Keratinocyte (primary cell): Measurements from ENCODE around the gene PID1. TPM values are rescaled to one million over a fixed set of nuclear protein-coding genes. Genes with fewer than 3 reads are reported as not detected.

Experiments used
- DNase-seq: peaks from one replicate; pipeline ENCODE4 v3.0.0-alpha.2; 2011; ENCODE audit warnings: low read depth, missing footprints, low spot score
- FAIRE-seq: peaks from 2 replicates; lab custom pipeline; 2011; peaks lifted over from hg19 to GRCh38; lab: Jason Lieb, UNC
- H2AFZ ChIP-seq: 2 replicates; pipeline ENCODE4 v1.6.0; 2012; ENCODE audit warnings: low read length, control low read depth, inconsistent platforms; ENCODE audit not compliant: control insufficient read depth
- H3K27ac ChIP-seq: 2 replicates; pipeline ENCODE4 v1.5.1; 2011; ENCODE audit warnings: low read length; ENCODE audit not compliant: control insufficient read depth, insufficient read depth
- H3K27me3 ChIP-seq: 3 replicates; pipeline ENCODE4 v1.6.0; 2011; ENCODE audit warnings: low read length; ENCODE audit not compliant: control insufficient read depth, insufficient read depth; ENCODE audit errors: extremely low read depth
- H3K36me3 ChIP-seq, 2 experiments: 2 replicates in 1 of 2; 3 replicates in 1 of 2; pipeline ENCODE4 v1.5.1; 2011; ENCODE audit warnings: low read length in 2 of 2, mild to moderate bottlenecking in 1 of 2; ENCODE audit not compliant: control insufficient read depth in 2 of 2, insufficient read depth in 2 of 2; ENCODE audit errors: extremely low read depth in 1 of 2
- H3K4me1 ChIP-seq: 3 replicates; pipeline ENCODE4 v1.5.1; 2011; ENCODE audit warnings: low read length; ENCODE audit not compliant: control insufficient read depth, insufficient read depth; ENCODE audit errors: extremely low read depth
- H3K4me2 ChIP-seq: 3 replicates; pipeline ENCODE4 v1.6.0; 2011; ENCODE audit warnings: low read depth, low read length; ENCODE audit not compliant: control insufficient read depth, insufficient read depth; ENCODE audit errors: extremely low read depth
- H3K4me3 ChIP-seq, 3 experiments: fragments of 200-600 bp in 1 of 3; sonication (generic) in 1 of 3; 2 replicates in 2 of 3; 3 replicates in 1 of 3; pipeline ENCODE4 v1.5.1; 2011 to 2016; ENCODE audit warnings: low read length in 3 of 3, mild to moderate bottlenecking in 3 of 3, control low read depth in 2 of 3, inconsistent platforms in 1 of 3, low read depth in 1 of 3, mixed read lengths in 1 of 3, mixed run types in 1 of 3, moderate library complexity in 1 of 3; ENCODE audit not compliant: control insufficient read depth in 2 of 3, insufficient read depth in 2 of 3; ENCODE audit errors: extremely low read depth in 1 of 3
- H3K79me2 ChIP-seq: 2 replicates; pipeline ENCODE4 v1.6.0; 2012; ENCODE audit warnings: low read length; ENCODE audit not compliant: control insufficient read depth, insufficient read depth
- H3K9ac ChIP-seq: 3 replicates; pipeline ENCODE4 v1.6.0; 2011; ENCODE audit warnings: low read length; ENCODE audit not compliant: control insufficient read depth, insufficient read depth; ENCODE audit errors: extremely low read depth
- H3K9me1 ChIP-seq: 3 replicates; pipeline ENCODE4 v1.6.0; 2011; ENCODE audit warnings: low read length; ENCODE audit not compliant: control insufficient read depth, insufficient read depth; ENCODE audit errors: extremely low read depth
- H3K9me3 ChIP-seq: 2 replicates; pipeline ENCODE4 v1.5.1; 2012; ENCODE audit warnings: low read depth, low read length; ENCODE audit not compliant: control insufficient read depth
- H4K20me1 ChIP-seq: 3 replicates; pipeline ENCODE4 v1.6.0; 2011; ENCODE audit warnings: low read length; ENCODE audit not compliant: control insufficient read depth, insufficient read depth; ENCODE audit errors: extremely low read depth
- CTCF ChIP-seq, 3 experiments: IDR thresholded peaks in 1 of 3; conservative IDR thresholded peaks in 1 of 3; optimal IDR thresholded peaks in 1 of 3; 2 replicates in 2 of 3; 3 replicates in 1 of 3; pipeline versions ENCODE3 to v1.5.1; 2011; ENCODE audit warnings: low read length in 3 of 3, mild to moderate bottlenecking in 3 of 3, moderate library complexity in 2 of 3, control low read depth in 1 of 3, inconsistent platforms in 1 of 3; ENCODE audit not compliant: insufficient read depth in 2 of 3; ENCODE audit errors: extremely low read depth in 1 of 3
- EZH2 ChIP-seq: IDR thresholded peaks from one replicate; pipeline ENCODE4 v1.6.1; 2012; ENCODE audit warnings: inconsistent platforms, mild to moderate bottlenecking, low read length, moderate library complexity
- dilution Hi-C: fragments of 300-500 bp; cut with MboI; formaldehyde crosslinking; loops from one replicate; pipeline ENCODE4 v1.7.0; 2020; ENCODE audit warnings: low sequenced_read_pairs; ENCODE audit not compliant: extremely low pct_ligation_motif_present
- polyA plus RNA-seq, 5 experiments: library from polyadenylated mRNA; depleted of rRNA in 3 of 5; stranded (reverse) in 3 of 5; stranded (forward) in 1 of 5; unstranded in 1 of 5; fragments of >200 nt; gene quantifications; 1 replicate in 1 of 5; 2 replicates in 3 of 5; 3 replicates in 1 of 5; pipeline versions ENCODE4 v1.2.1 to v1.2.3, GENCODE V29; 2011 to 2012; ENCODE audit warnings: missing spikeins in 2 of 5, low read depth in 1 of 5, low replicate concordance in 1 of 5

The PID1 gene
- polyA plus RNA-seq, 1 donor (not counting 4 experiments of a cell fraction or from before 2014, with no cell fraction given): 5.4 TPM

- Histone ChIP-seq H3K9me3 (no peaks in the 10 kb centered on the region), H3K4me2 (peak overlapping the region; percentile 34), H4K20me1 (no peaks in the 10 kb centered on the region), H3K36me3 (no peaks in the 10 kb centered on the region), H3K27me3 (no peaks in the 10 kb centered on the region), H2AFZ (no peak overlapping the region), H3K4me1 (peaks cover 4% of the 10 kb centered on the region), H3K79me2 (no peaks in the 10 kb centered on the region), H3K9me1 (no peaks in the 10 kb centered on the region), H3K4me3 (no peak overlapping the region), H3K9ac (no peak overlapping the region), H3K27ac (no peak overlapping the region)
- DNase-seq: no peak
- no peak for FAIRE-seq
- dilution Hi-C loops: no loop called here
- TF ChIP-seq CTCF (optimal IDR thresholded peaks at IDR 0.05 in 1 of 3, IDR thresholded peaks at IDR 0.05 in 1 of 3, conservative IDR thresholded peaks at IDR 0.05 in 1 of 3; ENCODE audit: extremely low read depth in 1 of 3, insufficient read depth in 2 of 3, low read length in 3 of 3) (no peak), EZH2 (no peak)
These were observed 141.2 kb downstream of the PID1 start for GRCh38 chr2:229129738-229130371.

GRCh38 chr2:229127471-229127870, 143.6 kb downstream of the PID1 start:
- Histone ChIP-seq H3K9me1 (no peaks in the 10 kb centered on the region), H4K20me1 (no peaks in the 10 kb centered on the region), H3K79me2 (no peaks in the 10 kb centered on the region), H3K9me3 (no peaks in the 10 kb centered on the region), H3K4me2 (no peak overlapping the region), H3K27ac (no peak overlapping the region), H3K36me3 (no peaks in the 10 kb centered on the region), H3K27me3 (no peaks in the 10 kb centered on the region), H3K4me3 (no peak overlapping the region), H2AFZ (no peak overlapping the region), H3K4me1 (peaks cover 4% of the 10 kb centered on the region), H3K9ac (no peak overlapping the region)
- DNase-seq: no peak
- FAIRE-seq: no peak
- TF ChIP-seq EZH2 (no peak), CTCF (optimal IDR thresholded peaks at IDR 0.05 in 1 of 3, IDR thresholded peaks at IDR 0.05 in 1 of 3, conservative IDR thresholded peaks at IDR 0.05 in 1 of 3; ENCODE audit: extremely low read depth in 1 of 3, insufficient read depth in 2 of 3, low read length in 3 of 3) (no peak)
- dilution Hi-C loops: no loop called here
